Liver (tissue), 3 donors: Measurements from ENCODE around the gene METTL14.

Source experiments
- EGR1 ChIP-seq, 2 donors: IDR thresholded peaks; 2 replicates each; pipeline ENCODE4 v1.6.1; 2016 to 2018; ENCODE audit warnings: antibody characterized with exemption in 2 of 2, low read depth in 2 of 2
- GABPA ChIP-seq, 2 donors: IDR thresholded peaks in 1 of 2; conservative IDR thresholded peaks in 1 of 2; 2 replicates each; pipeline ENCODE4 v1.6.1; 2016; ENCODE audit warnings: antibody characterized with exemption in 2 of 2, mild to moderate bottlenecking in 1 of 2, moderate library complexity in 1 of 2
- HNF4G ChIP-seq: IDR thresholded peaks from 2 replicates; pipeline ENCODE4 v1.6.1; 2016; ENCODE audit warnings: antibody characterized with exemption
- JUND ChIP-seq, 2 donors: IDR thresholded peaks; 2 replicates each; pipeline ENCODE4 v1.6.1; 2016; ENCODE audit warnings: antibody characterized with exemption in 2 of 2
- TAF1 ChIP-seq: conservative IDR thresholded peaks from 2 replicates; pipeline ENCODE4 v1.6.1; 2016; ENCODE audit warnings: antibody characterized with exemption, mild to moderate bottlenecking
- YY1 ChIP-seq: IDR thresholded peaks from 2 replicates; pipeline ENCODE4 v1.6.1; 2016; ENCODE audit warnings: antibody characterized with exemption, mild to moderate bottlenecking
- TF ChIP-seq, protein P1 (sequence below): fragments of 150-350 bp; IDR thresholded peaks from 2 replicates; pipeline ENCODE4 v1.5.1; 2017; ENCODE audit warnings: improper control_type of control experiment, low read depth, low read length; ENCODE audit not compliant: missing input control
- TF ChIP-seq, protein P2 (sequence below): IDR thresholded peaks from 2 replicates; pipeline ENCODE4 v1.6.1; 2016; ENCODE audit warnings: antibody characterized with exemption, mild to moderate bottlenecking
- donor health status: healthy.
- donor health status: healthy.

DNA sequence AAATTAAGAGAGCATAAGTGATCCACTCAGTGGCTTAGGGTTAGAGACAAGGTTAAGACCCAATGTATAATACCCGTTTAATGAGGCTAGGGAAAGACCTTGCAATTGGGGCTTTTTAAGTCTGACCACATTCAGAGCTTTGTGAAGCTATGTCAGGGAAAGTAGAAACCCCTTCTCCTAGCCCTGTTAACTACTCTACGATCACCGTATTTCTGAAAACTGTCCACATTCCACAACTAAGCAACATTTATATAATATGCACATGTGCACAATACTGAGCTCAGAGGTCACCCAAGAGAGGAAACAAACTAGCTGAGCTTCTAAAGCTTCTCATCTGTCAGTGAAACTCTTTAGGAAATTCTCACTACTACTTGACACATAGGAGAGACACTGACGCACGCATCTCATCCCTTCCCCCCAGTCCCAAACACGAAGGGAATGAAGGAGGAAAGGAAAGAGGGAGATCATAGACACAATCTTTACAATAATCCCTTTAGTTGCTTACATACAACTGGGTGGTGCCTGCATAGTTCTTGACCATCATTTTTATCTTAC lies 56.2 kb downstream of the METTL14 start:
- TF ChIP-seq TAF1 (no peak), YY1 (no peak), GABPA (IDR thresholded peaks at IDR 0.05 in 1 of 2, conservative IDR thresholded peaks at IDR 0.05 in 1 of 2) (no peak), HNF4G (no peak), JUND (IDR thresholded peaks at IDR 0.05) (no peak), EGR1 (IDR thresholded peaks at IDR 0.05; ENCODE audit: low read depth in 2 of 2) (no peak)
- TF ChIP-seq, protein P1, sequence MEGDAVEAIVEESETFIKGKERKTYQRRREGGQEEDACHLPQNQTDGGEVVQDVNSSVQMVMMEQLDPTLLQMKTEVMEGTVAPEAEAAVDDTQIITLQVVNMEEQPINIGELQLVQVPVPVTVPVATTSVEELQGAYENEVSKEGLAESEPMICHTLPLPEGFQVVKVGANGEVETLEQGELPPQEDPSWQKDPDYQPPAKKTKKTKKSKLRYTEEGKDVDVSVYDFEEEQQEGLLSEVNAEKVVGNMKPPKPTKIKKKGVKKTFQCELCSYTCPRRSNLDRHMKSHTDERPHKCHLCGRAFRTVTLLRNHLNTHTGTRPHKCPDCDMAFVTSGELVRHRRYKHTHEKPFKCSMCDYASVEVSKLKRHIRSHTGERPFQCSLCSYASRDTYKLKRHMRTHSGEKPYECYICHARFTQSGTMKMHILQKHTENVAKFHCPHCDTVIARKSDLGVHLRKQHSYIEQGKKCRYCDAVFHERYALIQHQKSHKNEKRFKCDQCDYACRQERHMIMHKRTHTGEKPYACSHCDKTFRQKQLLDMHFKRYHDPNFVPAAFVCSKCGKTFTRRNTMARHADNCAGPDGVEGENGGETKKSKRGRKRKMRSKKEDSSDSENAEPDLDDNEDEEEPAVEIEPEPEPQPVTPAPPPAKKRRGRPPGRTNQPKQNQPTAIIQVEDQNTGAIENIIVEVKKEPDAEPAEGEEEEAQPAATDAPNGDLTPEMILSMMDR: no peak
- TF ChIP-seq, protein P2, sequence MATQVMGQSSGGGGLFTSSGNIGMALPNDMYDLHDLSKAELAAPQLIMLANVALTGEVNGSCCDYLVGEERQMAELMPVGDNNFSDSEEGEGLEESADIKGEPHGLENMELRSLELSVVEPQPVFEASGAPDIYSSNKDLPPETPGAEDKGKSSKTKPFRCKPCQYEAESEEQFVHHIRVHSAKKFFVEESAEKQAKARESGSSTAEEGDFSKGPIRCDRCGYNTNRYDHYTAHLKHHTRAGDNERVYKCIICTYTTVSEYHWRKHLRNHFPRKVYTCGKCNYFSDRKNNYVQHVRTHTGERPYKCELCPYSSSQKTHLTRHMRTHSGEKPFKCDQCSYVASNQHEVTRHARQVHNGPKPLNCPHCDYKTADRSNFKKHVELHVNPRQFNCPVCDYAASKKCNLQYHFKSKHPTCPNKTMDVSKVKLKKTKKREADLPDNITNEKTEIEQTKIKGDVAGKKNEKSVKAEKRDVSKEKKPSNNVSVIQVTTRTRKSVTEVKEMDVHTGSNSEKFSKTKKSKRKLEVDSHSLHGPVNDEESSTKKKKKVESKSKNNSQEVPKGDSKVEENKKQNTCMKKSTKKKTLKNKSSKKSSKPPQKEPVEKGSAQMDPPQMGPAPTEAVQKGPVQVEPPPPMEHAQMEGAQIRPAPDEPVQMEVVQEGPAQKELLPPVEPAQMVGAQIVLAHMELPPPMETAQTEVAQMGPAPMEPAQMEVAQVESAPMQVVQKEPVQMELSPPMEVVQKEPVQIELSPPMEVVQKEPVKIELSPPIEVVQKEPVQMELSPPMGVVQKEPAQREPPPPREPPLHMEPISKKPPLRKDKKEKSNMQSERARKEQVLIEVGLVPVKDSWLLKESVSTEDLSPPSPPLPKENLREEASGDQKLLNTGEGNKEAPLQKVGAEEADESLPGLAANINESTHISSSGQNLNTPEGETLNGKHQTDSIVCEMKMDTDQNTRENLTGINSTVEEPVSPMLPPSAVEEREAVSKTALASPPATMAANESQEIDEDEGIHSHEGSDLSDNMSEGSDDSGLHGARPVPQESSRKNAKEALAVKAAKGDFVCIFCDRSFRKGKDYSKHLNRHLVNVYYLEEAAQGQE: no peak
